ENCODE measurements around the gene INPP5E. TPM values are rescaled to one million over a fixed set of nuclear protein-coding genes. Genes with fewer than 3 reads are reported as not detected.
"Not testable (repeated sequence)": the region's sequence is repeated elsewhere in the genome, so short reads cannot be mapped to it uniquely, and the experiment has no call there.

Gene INPP5E
- total RNA-seq, 2 donors from 2014 or later: 8.8 to 25.4 TPM

DNA sequence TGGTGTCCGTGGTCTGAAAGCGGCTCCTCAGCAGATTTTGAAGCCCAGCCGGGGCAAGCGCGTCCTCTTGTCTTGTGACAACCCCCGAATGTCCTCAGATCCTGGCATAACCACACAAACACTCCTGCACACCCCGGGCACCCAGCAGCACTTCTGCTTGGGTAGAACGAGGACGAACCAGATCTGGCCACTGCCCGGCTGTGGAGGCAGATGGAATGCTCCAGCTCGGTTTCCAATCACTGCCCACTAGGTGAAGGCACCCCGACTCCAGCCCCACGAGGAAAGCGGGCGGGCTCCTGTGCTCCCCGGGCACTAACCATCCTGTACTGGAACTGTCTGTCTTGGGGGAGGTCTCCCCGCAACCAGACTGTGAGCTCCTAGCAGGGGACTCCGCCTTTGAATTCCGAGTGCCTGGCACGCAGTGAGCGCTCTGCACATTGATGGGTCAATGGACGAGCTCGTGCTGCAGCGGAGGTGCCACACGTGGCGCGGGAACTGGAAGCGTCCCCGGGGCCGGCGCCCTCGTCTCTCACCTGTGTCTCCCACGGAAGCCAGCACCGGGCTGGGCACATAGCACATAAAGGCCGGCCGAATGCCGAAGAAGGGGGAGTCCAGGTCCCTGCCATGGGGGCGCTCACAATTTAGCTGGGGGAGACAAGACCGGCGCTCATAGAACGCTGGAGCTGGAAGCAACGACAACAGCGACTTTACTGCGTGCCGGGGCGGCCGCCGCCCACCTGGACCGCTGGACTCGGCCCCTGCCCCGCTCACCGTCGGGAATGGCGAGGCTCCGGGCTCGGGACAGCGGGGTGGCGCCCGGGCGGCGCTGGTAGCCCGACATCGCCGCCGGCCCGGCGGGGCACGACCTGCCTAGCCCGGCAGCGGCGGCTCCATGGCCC is 29.8 kb downstream of the INPP5E start:
- ATAC-seq: peak; percentile 37
- peak overlapping the region; percentile 52 to 55 for H3K4me3 ChIP-seq
- peaks cover 27% of the 10 kb centered on the region for H3K4me1 ChIP-seq
- peaks cover 0 to 16% of the 10 kb centered on the region in 2 donors for H3K36me3 ChIP-seq (replicated peaks in 1 of 2; ENCODE audit: insufficient read depth in 1 of 2, low read depth in 2 of 2)
- H3K9me3 ChIP-seq: no peaks in the 10 kb centered on the region
- TF ChIP-seq, protein P1, sequence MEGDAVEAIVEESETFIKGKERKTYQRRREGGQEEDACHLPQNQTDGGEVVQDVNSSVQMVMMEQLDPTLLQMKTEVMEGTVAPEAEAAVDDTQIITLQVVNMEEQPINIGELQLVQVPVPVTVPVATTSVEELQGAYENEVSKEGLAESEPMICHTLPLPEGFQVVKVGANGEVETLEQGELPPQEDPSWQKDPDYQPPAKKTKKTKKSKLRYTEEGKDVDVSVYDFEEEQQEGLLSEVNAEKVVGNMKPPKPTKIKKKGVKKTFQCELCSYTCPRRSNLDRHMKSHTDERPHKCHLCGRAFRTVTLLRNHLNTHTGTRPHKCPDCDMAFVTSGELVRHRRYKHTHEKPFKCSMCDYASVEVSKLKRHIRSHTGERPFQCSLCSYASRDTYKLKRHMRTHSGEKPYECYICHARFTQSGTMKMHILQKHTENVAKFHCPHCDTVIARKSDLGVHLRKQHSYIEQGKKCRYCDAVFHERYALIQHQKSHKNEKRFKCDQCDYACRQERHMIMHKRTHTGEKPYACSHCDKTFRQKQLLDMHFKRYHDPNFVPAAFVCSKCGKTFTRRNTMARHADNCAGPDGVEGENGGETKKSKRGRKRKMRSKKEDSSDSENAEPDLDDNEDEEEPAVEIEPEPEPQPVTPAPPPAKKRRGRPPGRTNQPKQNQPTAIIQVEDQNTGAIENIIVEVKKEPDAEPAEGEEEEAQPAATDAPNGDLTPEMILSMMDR (IDR thresholded peaks at IDR 0.05): no peak
- peak in 1 of 3 donors; percentile 39 for TF ChIP-seq POLR2A (IDR thresholded peaks at IDR 0.05)
- 12 to 40% methylated on average over 8 to 66 of the region's 71 CpGs for WGBS, 2 donors
- peak; percentile 31 to 43 (median 39) for DNase-seq
- H3K27me3 ChIP-seq: no peaks in the 10 kb centered on the region
- peak overlapping the region; percentile 41 to 82 (median 70) for H3K27ac ChIP-seq
- intact Hi-C loops (cut with DNase I): no loop called here

DNA sequence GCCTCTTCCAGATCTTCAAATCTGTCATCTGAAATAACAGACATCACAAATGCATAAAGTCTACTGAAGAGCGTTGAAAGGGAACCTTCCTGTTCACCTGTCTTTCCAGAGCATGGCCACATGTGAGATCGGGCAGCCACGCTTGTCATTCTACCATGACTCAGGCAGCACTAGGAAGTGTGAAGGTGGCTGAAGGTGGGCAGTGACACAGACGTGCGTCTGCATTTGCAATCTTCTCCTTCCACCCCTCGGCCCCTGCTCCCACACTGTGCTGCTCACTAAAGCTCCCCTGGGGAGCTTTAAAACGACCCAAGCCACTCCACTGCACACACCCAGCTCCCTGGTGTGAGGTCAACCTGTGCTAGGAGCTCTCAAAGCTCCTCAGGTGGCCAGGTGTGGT is 31.7 kb downstream of the INPP5E start:
- H3K4me1 ChIP-seq: peaks cover 27% of the 10 kb centered on the region
- DNase-seq (no peak), ATAC-seq (no peak)
- WGBS, 2 donors: 87% methylated on average over 7 of the region's 7 CpGs
- H3K9me3 ChIP-seq: no peaks in the 10 kb centered on the region
- peaks cover 0 to 7% of the 10 kb centered on the region in 2 donors for H3K36me3 ChIP-seq (replicated peaks in 1 of 2; ENCODE audit: insufficient read depth in 1 of 2, low read depth in 2 of 2)
- no peak overlapping the region for H3K27ac ChIP-seq
- H3K4me3 ChIP-seq: no peak overlapping the region
- TF ChIP-seq, protein P1 (IDR thresholded peaks at IDR 0.05): no peak
- no peak for TF ChIP-seq POLR2A (IDR thresholded peaks at IDR 0.05)
- intact Hi-C loops (cut with DNase I): no loop called here
- no peaks in the 10 kb centered on the region for H3K27me3 ChIP-seq

DNA sequence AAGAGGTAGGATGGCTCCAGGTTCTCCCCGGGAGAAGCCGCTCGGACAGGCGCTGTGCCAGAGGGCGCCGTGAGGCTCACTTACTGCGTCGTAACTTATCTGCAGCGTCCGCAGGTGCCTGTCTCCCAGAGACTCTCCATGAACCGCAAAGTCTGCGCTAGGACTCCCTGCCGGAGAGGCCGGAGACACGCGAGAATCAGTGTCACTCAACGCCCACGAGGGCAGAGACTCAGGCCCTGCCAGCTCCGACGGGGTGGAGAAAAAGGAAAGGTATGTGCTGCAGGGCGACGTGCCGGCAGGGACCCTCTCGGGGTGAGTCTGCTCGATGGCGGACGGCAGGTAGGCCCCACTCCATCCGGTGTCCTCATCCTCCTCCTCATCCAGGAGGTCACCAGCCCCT is 32.6 kb downstream of the INPP5E start:
- ATAC-seq; H3K9me3 ChIP-seq; H3K4me3 ChIP-seq; H3K27ac ChIP-seq; H3K27me3 ChIP-seq; H3K36me3 ChIP-seq (replicated peaks in 1 of 2; ENCODE audit: insufficient read depth in 1 of 2, low read depth in 2 of 2); intact Hi-C loops (cut with DNase I); DNase-seq: not testable (repeated sequence)
- peaks cover 27% of the 10 kb centered on the region for H3K4me1 ChIP-seq
- 90 to 92% methylated on average over 27 to 28 of the region's 28 CpGs for WGBS, 2 donors

DNA sequence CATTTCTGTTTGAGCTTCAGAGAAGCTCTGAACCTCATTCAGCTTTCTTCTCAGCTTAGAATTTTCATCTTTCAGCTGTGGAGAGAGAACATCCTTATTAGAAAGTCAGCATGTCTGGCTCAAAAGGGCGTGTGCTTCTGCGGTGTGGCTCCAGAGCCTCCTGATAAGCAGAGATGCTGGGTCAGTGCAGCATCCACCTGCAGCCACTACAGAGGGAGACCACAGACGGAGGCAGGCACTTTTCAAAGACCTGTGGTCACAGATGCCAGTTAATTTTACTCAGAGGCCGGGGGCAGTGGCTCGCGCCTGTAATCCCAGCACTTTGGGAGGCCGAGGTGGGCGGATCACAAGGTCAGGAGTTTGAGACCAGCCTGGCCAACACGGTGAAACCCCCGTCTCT is 33.7 kb downstream of the INPP5E start:
- 91 to 93% methylated on average over 9 to 10 of the region's 10 CpGs for WGBS, 2 donors
- ATAC-seq; DNase-seq; H3K27me3 ChIP-seq; H3K4me3 ChIP-seq; H3K9me3 ChIP-seq; intact Hi-C loops (cut with DNase I); H3K36me3 ChIP-seq (replicated peaks in 1 of 2; ENCODE audit: insufficient read depth in 1 of 2, low read depth in 2 of 2); H3K27ac ChIP-seq: not testable (repeated sequence)
- peaks cover 15% of the 10 kb centered on the region for H3K4me1 ChIP-seq

DNA sequence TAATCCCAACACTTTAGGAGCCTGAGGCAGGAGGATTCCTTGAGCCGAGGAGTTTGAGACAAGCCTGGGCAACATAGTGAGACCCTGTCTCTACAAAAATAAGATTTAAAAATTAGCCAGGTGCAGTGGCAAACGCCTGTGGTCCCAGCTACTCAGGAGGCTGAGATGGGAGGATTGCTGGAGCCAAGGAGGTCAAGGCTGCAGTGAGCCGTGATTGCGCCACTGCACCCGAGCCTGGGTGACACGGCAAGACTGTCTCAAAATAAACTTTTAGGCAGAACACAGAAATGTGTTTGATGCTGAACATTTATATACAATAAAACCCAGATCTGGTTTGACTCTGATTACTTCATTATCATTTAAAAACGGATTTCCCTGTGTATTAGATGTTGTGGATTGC is 34.2 kb downstream of the INPP5E start:
- Histone ChIP-seq H3K4me1 (peaks cover 18% of the 10 kb centered on the region), H3K27ac (no peak overlapping the region), H3K36me3 (replicated peaks in 1 of 2; ENCODE audit: insufficient read depth in 1 of 2, low read depth in 2 of 2) (peaks cover 0 to 7% of the 10 kb centered on the region in 2 donors), H3K4me3 (no peak overlapping the region), H3K27me3 (no peaks in the 10 kb centered on the region), H3K9me3 (no peaks in the 10 kb centered on the region)
- intact Hi-C loops (cut with DNase I): no loop called here
- 80 to 81% methylated on average over 7 of the region's 7 CpGs for WGBS, 2 donors
- DNase-seq: no peak
- no peak for ATAC-seq
- no peak for TF ChIP-seq POLR2A (IDR thresholded peaks at IDR 0.05)
- TF ChIP-seq, protein P1 (IDR thresholded peaks at IDR 0.05): no peak
